GM12878 (cell line): ENCODE measurements around the gene NSL1. TPM values are rescaled to one million over a fixed set of nuclear protein-coding genes. Genes with fewer than 3 reads are reported as not detected.

Experiments used
- ATAC-seq: fragments of 200-7000 bp; cut with Tn5 transposase; 3 replicates; pipeline ENCODE4 v1.9.1; 2020; ENCODE audit warnings: mild to moderate bottlenecking, moderate library complexity
- BruUV-seq: library from RNA; stranded (reverse); fragments of 400-500 nt; replicated peaks from 2 replicates; lab custom pipeline; 2021; lab: Mats Ljungman, UMichigan
- CTCF ChIA-PET: fragments of 300-600 bp; sonication (Branson Sonifier 250); formaldehyde crosslinking; extraction: SDS; loops from one replicate; lab custom pipeline; 2021; ENCODE audit warnings: inconsistent platforms; lab: Yijun Ruan, JAX
- POLR2A ChIA-PET: fragments of 350-600 bp; formaldehyde crosslinking; extraction: SDS; loops from one replicate; lab custom pipeline; 2021; ENCODE audit warnings: inconsistent platforms; lab: Charles Lee
- RAD21 ChIA-PET: fragments of 300-600 bp; sonication (Branson Sonifier 250); formaldehyde crosslinking; loops from one replicate; lab custom pipeline; 2023; ENCODE audit warnings: antibody characterized with exemption; ENCODE audit not compliant: unreplicated experiment; lab: Charles Lee
- SMC1A ChIA-PET: fragments of 300-600 bp; sonication (Branson Sonifier 250); formaldehyde crosslinking; loops from one replicate; lab custom pipeline; 2023; ENCODE audit not compliant: unreplicated experiment, uncharacterized antibody; lab: Charles Lee
- DNase-seq: peaks from one replicate; pipeline ENCODE4 v3.0.0-alpha.2; 2011; ENCODE audit warnings: low read depth, low spot score
- FAIRE-seq: peaks from 3 replicates; lab custom pipeline; 2011; peaks lifted over from hg19 to GRCh38; lab: Jason Lieb, UNC
- H2AFZ ChIP-seq: 2 replicates; pipeline ENCODE4 v1.6.0; 2011; ENCODE audit warnings: low read depth, low read length, control low read depth; ENCODE audit not compliant: control insufficient read depth
- H3K27ac ChIP-seq: 2 replicates; pipeline ENCODE4 v1.5.1; 2011; ENCODE audit warnings: control low read depth; ENCODE audit not compliant: control insufficient read depth, insufficient read depth
- H3K27me3 ChIP-seq, 2 experiments: replicated peaks in 1 of 2; 2 replicates each; pipeline versions ENCODE4 v1.6.0 to v1.6.1; 2011; ENCODE audit warnings: low read length in 1 of 2; ENCODE audit not compliant: control insufficient read depth in 2 of 2, insufficient read depth in 2 of 2
- H3K36me3 ChIP-seq, 2 experiments: 2 replicates each; pipeline ENCODE4 v1.5.1; 2011; ENCODE audit warnings: low read length in 1 of 2; ENCODE audit not compliant: control insufficient read depth in 2 of 2, insufficient read depth in 2 of 2
- H3K4me1 ChIP-seq: 2 replicates; pipeline ENCODE4 v1.6.1; 2011; ENCODE audit warnings: mild to moderate bottlenecking, low read length, moderate library complexity, mixed read lengths; ENCODE audit not compliant: control insufficient read depth, insufficient read depth
- H3K4me2 ChIP-seq: 2 replicates; pipeline ENCODE4 v1.6.0; 2011; ENCODE audit warnings: control low read depth; ENCODE audit not compliant: control insufficient read depth, insufficient read depth
- H3K4me3 ChIP-seq: fragments of 200-600 bp; sonication (generic); 2 replicates; pipeline ENCODE4 v1.5.1; 2016
- H3K79me2 ChIP-seq: 2 replicates; pipeline ENCODE4 v1.6.0; 2011; ENCODE audit warnings: low read length; ENCODE audit not compliant: control insufficient read depth, insufficient read depth
- H3K9ac ChIP-seq: 2 replicates; pipeline ENCODE4 v1.8.0; 2011; ENCODE audit warnings: low read length, control low read depth, mixed read lengths; ENCODE audit not compliant: control insufficient read depth, insufficient read depth
- H3K9me3 ChIP-seq: replicated peaks from 3 replicates; pipeline ENCODE4 v1.5.1; 2011; ENCODE audit warnings: mild to moderate bottlenecking, low read length; ENCODE audit not compliant: control insufficient read depth, insufficient read depth
- H4K20me1 ChIP-seq: 2 replicates; pipeline ENCODE4 v1.6.0; 2011; ENCODE audit not compliant: control insufficient read depth, insufficient read depth
- BCLAF1 ChIP-seq: fragments of 450-650 bp; IDR thresholded peaks from 2 replicates; pipeline ENCODE4 v1.6.1; 2017; ENCODE audit warnings: antibody characterized with exemption, mild to moderate bottlenecking, moderate library complexity
- CBX5 ChIP-seq: sonication (generic); IDR thresholded peaks from 2 replicates; pipeline ENCODE4 v1.6.1; 2016; ENCODE audit warnings: low read depth, moderate library complexity, mild to moderate bottlenecking, inconsistent platforms
- CHD1 ChIP-seq: IDR thresholded peaks from 2 replicates; pipeline ENCODE4 v1.6.1; 2012; ENCODE audit warnings: low read depth, low read length, improper control_type of control experiment
- CTCF ChIP-seq, 3 experiments: IDR thresholded peaks in 2 of 3; conservative IDR thresholded peaks in 1 of 3; 2 replicates each; pipeline ENCODE4 v1.5.1; 2011; ENCODE audit warnings: low read depth in 3 of 3, low read length in 3 of 3, mild to moderate bottlenecking in 3 of 3, control low read depth in 2 of 3, moderate library complexity in 2 of 3, inconsistent platforms in 1 of 3, mixed read lengths in 1 of 3; ENCODE audit not compliant: control insufficient read depth in 2 of 3, insufficient read depth in 1 of 3; ENCODE audit errors: extremely low read depth in 1 of 3
- HDGF ChIP-seq: fragments of 450-650 bp; IDR thresholded peaks from 2 replicates; pipeline ENCODE4 v1.6.1; 2016; ENCODE audit warnings: antibody characterized with exemption
- IKZF2 ChIP-seq, 2 experiments: fragments of 450-650 bp; IDR thresholded peaks; 2 replicates each; pipeline ENCODE4 v1.6.1; 2017; ENCODE audit warnings: mild to moderate bottlenecking in 2 of 2, moderate library complexity in 2 of 2
- IRF3 ChIP-seq: fragments of 450-650 bp; IDR thresholded peaks from 2 replicates; pipeline ENCODE4 v1.6.1; 2014; ENCODE audit warnings: mild to moderate bottlenecking
- JUNB ChIP-seq: IDR thresholded peaks from 2 replicates; pipeline ENCODE4 v1.6.1; 2016; ENCODE audit warnings: antibody characterized with exemption, mild to moderate bottlenecking
- KLF5 ChIP-seq: fragments of 450-650 bp; IDR thresholded peaks from 2 replicates; pipeline ENCODE4 v1.6.1; 2014; ENCODE audit warnings: mild to moderate bottlenecking; ENCODE audit not compliant: partially characterized antibody
- PAX5 ChIP-seq: IDR thresholded peaks from 2 replicates; pipeline ENCODE4 v1.6.1; 2011; ENCODE audit warnings: low read depth, low read length, borderline replicate concordance
- PKNOX1 ChIP-seq: fragments of 450-650 bp; IDR thresholded peaks from 2 replicates; pipeline ENCODE4 v1.6.1; 2016; ENCODE audit warnings: mild to moderate bottlenecking
- USF1 ChIP-seq: IDR thresholded peaks from 2 replicates; pipeline ENCODE4 v1.6.1; 2011; ENCODE audit warnings: borderline replicate concordance, low read depth, mild to moderate bottlenecking, moderate library complexity, mixed read lengths, low read length; ENCODE audit not compliant: insufficient read depth; ENCODE audit errors: extremely low read length
- ZNF217 ChIP-seq: fragments of 450-650 bp; IDR thresholded peaks from 2 replicates; pipeline ENCODE4 v1.6.1; 2017; ENCODE audit warnings: antibody characterized with exemption, mild to moderate bottlenecking
- WGBS: methylation state at CpG from one replicate; pipeline ENCODE4 v1.1.6; 2016; ENCODE audit warnings: low lambda C conversion rate; ENCODE audit not compliant: insufficient replicate concordance, insufficient coverage; ENCODE audit errors: missing lambda C conversion rate; 5-methylcytosine and 5-hydroxymethylcytosine counted together
- in situ Hi-C: fragments of 300-500 bp; cut with MboI; formaldehyde crosslinking; loops from 9 replicates; pipeline ENCODE4 v1.14.3; 2018; ENCODE audit warnings: mixed read lengths
- intact Hi-C: fragments of 100-400 bp; cut with micrococcal nuclease; formaldehyde crosslinking; loops from one replicate; pipeline ENCODE4 v1.14.2; 2022; ENCODE audit not compliant: unreplicated experiment
- polyA plus RNA-seq, 11 experiments: library from polyadenylated mRNA; depleted of rRNA in 4 of 11; unstranded in 6 of 11; stranded (reverse) in 5 of 11; fragments of >200 nt; fragmentation: Nextera tagmentation in 4 of 11; fragmentation: Illumina TruSeq in 1 of 11; extraction: Ambion mirVana in 4 of 11; extraction: Trizol in 1 of 11; gene quantifications; 1 replicate in 1 of 11; 2 replicates in 10 of 11; pipeline versions ENCODE4 v1.2.1 to v1.2.3, GENCODE V29; 2011 to 2016; ENCODE audit warnings: inconsistent platforms in 2 of 11, missing spikeins in 2 of 11, low read depth in 1 of 11
- total RNA-seq, 4 experiments: library from RNA; depleted of rRNA in 3 of 4; stranded (reverse); fragments of >200 nt in 3 of 4; fragmentation: Illumina TruSeq in 1 of 4; extraction: Trizol in 1 of 4; gene quantifications; 2 replicates each; pipeline versions ENCODE4 v1.2.1 to v1.2.3, GENCODE V29; 2013 to 2021

NSL1 gene
- total and polyA plus RNA-seq, 10 of the 15 experiments (the other 5 are each of a cell fraction or from before 2014, with no cell fraction given) = 36.7 to 74.2 (median 46.4) TPM

- TF ChIP-seq USF1 (no peak), HDGF (no peak)
These were observed 35.7 kb upstream of the NSL1 start (continued) for GRCh38 chr1:212827171-212827776.

GRCh38 chr1:212825798-212826452 lies 34.3 kb upstream of the NSL1 start:
- Histone ChIP-seq H3K4me3 (no peak overlapping the region), H3K36me3 (no peaks in the 10 kb centered on the region), H2AFZ (no peak overlapping the region), H3K4me1 (peaks cover 4% of the 10 kb centered on the region), H3K9me3 (peaks cover 18% of the 10 kb centered on the region), H3K4me2 (no peak overlapping the region), H3K27me3 (no peaks in the 10 kb centered on the region), H4K20me1 (no peaks in the 10 kb centered on the region), H3K9ac (no peak overlapping the region), H3K27ac (no peak overlapping the region), H3K79me2 (no peaks in the 10 kb centered on the region)
- RAD21 ChIA-PET = no interaction called here
- intact Hi-C loops (no loop called here), in situ Hi-C loops (no loop called here)
- no peak for DNase-seq
- no peak for FAIRE-seq
- 90% methylated on average over 6 of the region's 6 CpGs for WGBS
- no peak for ATAC-seq
- BruUV-seq = no TSS peak
- SMC1A ChIA-PET = interaction anchor here (0.7 kb wide), 1 partner anchor 8 kb away, joined by 3 read pairs; no protein-coding TSS in a partner anchor
- CTCF ChIA-PET = interaction anchor here (1.4 to 2.4 kb wide), 2 partner anchors 11 kb away, joined by 4 to 10 read pairs; no protein-coding TSS in a partner anchor
- POLR2A ChIA-PET = no interaction called here
- no peak for TF ChIP-seq PAX5
- TF ChIP-seq IKZF2 (IDR thresholded peaks at IDR 0.05) = no peak
- TF ChIP-seq PKNOX1 = no peak
- TF ChIP-seq IRF3 = no peak
- TF ChIP-seq ZNF217 = no peak
- TF ChIP-seq CTCF (IDR thresholded peaks at IDR 0.05 in 2 of 3, conservative IDR thresholded peaks at IDR 0.05 in 1 of 3; ENCODE audit: control insufficient read depth in 2 of 3, extremely low read depth in 1 of 3, insufficient read depth in 1 of 3, low read depth in 3 of 3, low read length in 3 of 3) = no peak
- peak; percentile 86 for TF ChIP-seq KLF5
- no peak for TF ChIP-seq JUNB
- TF ChIP-seq CBX5 = peak; percentile 99
- no peak for TF ChIP-seq BCLAF1
- TF ChIP-seq CHD1 = no peak
